NCI-H460 (cell line): ENCODE results near the gene PSME3. TPM values are rescaled to one million over a fixed set of nuclear protein-coding genes. Genes with fewer than 3 reads are reported as not detected.
A peak's percentile ranks its signal among the peaks of the same experiment; 100 is the strongest.

Experiments
- DNase-seq: peaks from one replicate; pipeline ENCODE4 v3.0.0-alpha.2; 2016; ENCODE audit warnings: low read depth; ENCODE audit errors: extremely low read depth
- polyA plus RNA-seq: library from polyadenylated mRNA; depleted of rRNA; stranded (reverse); fragments of >200 nt; gene quantifications from 2 replicates; pipeline ENCODE4 v1.2.3, GENCODE V29; 2014; cell fraction: nucleus; rRNA removed
- total RNA-seq: library from RNA; depleted of rRNA; stranded (reverse); fragments of >200 nt; shearing (Covaris generic); gene quantifications from 2 replicates; pipeline ENCODE4 v1.2.3, GENCODE V29; 2014; rRNA removed

PSME3 gene, protein sequence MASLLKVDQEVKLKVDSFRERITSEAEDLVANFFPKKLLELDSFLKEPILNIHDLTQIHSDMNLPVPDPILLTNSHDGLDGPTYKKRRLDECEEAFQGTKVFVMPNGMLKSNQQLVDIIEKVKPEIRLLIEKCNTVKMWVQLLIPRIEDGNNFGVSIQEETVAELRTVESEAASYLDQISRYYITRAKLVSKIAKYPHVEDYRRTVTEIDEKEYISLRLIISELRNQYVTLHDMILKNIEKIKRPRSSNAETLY
- 132 and 152 TPM in 2 replicates for total RNA-seq
- polyA plus RNA-seq = 164 and 202 TPM in 2 replicates

DNA sequence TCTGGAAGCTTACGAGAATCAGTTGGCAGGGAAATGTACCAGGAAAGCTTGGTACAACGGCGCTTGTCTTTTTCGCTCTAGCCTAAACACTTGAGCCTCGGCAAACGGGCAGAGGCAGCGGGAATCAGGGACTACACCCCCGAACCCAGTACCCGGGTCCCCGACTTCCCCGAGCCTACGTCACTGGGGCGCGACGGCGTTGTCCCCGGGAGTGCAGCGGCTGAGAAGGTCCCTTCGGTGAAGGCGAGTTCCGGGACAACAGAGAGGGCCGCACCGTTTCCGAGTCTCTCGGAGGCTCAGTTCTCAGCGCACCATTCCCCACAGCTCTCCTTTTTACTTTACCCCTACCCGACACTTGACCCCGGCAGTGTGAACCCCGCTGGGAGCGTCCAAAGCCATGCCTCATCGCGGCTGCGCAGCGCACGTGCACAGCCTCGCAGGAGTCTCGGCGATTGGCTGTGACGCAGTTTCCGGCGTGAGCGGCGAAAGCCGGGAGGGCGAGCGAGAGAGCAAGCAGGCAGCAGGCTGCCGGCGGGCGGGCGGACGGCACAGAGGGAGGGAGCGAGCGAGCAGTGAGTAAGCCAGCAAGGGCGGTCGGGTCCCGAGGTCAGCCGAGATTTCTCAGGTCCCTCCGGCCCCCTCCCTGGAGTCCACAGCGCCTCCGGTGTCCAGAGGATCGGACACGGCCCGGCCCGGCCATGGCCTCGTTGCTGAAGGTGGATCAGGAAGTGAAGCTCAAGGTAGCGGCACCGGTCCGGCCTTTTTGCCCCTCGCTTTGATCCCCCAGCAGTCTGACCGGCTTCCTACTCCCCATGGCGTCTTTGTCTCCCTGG is at the start of gene PSME3:
TSS of gene PSME3 (plus strand) at position 464 of the 833 bp plus-strand sequence. CDS start at position 699, 235 bp downstream.
- DNase-seq = peak; percentile 85

DNA sequence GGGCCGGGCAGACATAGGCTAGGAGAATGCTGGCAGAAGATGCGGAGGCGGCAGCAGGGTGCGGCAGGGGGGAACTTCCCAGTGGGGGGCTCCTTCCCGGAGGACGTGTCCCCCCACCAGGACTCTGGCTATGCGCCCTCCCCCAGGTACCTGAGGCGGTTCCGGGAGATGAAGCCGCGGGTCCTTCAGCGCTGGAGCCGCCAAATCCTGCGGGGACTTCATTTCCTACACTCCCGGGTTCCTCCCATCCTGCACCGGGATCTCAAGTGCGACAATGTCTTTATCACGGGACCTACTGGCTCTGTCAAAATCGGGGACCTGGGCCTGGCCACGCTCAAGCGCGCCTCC is 49.4 kb upstream of the PSME3 start:
- DNase-seq = no peak

DNA sequence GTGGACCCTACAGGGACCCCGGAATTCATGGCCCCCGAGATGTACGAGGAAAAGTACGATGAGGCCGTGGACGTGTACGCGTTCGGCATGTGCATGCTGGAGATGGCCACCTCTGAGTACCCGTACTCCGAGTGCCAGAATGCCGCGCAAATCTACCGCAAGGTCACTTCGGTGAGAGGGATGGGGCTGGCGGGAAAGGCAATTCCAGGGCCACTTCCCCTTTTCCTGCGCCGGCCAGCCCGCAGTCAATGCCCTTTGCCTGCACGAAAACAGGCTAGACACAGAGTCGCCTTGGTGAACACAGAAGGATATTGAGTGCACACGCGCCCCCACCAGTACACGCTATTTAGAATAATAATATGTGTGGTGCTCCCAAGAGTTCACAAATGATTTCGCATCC is 48.8 kb upstream of the PSME3 start:
- no peak for DNase-seq

DNA sequence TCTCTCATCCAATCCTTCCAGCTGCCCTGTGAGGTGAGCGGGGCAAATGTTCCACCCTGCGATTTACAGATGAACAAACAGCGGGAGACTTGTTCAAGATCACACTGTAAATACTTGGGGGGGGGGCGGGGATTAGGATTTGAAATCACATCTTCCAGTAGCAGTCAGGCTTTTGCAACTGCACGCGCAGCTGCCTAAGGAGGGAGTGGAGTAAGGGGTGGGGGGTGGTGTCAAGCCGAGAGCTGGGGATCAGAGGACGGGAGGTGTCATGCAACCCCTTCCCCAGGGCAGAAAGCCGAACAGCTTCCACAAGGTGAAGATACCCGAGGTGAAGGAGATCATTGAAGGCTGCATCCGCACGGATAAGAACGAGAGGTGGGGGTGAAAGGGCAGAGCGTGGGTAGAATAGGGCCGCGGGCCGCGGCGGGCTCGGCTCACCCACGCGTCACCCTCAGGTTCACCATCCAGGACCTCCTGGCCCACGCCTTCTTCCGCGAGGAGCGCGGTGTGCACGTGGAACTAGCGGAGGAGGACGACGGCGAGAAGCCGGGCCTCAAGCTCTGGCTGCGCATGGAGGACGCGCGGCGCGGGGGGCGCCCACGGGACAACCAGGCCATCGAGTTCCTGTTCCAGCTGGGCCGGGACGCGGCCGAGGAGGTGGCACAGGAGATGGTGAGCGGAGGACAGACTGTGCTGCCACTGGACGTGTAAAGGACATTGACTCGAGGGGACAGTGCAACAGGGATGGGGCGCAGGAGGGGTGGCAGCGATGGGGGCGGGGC is 48.2 kb upstream of the PSME3 start:
- no peak for DNase-seq

DNA sequence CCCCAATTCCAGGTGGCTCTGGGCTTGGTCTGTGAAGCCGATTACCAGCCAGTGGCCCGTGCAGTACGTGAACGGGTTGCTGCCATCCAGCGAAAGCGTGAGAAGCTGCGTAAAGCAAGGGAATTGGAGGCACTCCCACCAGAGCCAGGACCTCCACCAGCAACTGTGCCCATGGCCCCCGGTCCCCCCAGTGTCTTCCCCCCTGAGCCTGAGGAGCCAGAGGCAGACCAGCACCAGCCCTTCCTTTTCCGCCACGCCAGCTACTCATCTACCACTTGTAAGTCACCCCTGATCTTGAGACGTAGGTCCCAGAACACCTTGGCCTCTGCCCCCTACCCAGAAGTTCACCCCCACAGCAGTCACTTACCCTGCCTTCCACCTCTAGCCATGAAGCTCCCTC is 45.9 kb upstream of the PSME3 start:
- no peak for DNase-seq

DNA sequence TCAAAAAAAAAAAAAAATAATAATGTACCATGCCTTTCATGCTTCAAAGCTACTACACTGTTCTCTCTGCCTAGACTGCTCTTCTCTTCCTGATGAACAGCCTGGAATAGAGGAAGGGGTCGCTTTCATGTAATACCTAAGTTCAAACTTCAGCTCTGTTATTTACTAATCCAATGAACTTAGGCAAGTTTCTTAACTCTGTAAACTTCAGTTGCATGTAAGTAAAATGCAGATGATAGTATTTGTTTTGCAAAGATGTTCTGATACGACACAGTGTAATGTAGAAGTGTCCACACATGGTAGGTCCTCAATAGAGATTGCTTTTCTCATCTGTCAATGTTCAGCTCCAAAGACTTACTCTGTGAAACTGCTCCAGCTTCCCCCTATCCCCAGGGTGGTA is 41.2 kb upstream of the PSME3 start:
- no peak for DNase-seq

DNA sequence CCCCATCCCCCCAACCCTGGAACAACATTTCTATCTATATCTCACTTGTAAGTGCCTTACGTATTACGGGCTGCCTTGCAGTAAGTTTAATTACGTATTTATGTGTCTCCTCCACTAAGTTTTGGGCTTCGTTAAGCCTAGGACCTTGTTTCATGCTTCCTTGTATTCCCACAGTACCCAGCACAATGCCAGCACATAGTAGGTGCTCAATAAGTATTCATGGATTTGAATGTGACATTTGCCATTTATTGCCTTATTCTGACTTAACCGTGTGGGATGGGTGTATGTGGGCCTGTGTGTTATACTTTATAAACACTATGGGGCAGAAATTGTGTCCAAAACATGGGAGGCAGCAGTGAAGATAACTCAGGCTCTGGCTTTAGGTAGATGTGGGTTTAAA is 40.7 kb upstream of the PSME3 start:
- DNase-seq = no peak

DNA sequence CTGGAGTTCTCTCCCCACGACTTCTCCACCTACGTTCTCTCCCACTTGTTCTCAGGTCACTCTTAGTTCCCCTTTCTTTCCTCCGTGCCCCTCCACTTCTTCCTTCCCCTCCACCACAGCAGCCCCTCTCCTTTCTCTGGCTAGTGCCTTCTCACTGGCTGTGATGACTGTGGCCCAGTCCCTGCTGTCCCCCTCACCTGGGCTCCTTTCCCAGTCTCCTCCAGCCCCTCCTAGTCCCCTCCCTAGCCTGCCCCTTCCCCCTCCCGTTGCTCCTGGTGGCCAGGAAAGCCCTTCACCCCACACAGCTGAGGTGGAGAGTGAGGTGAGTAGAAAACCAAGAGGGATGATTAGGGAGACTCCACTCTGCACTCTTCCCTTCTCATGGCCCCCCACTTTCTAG is 38.1 kb upstream of the PSME3 start:
- DNase-seq = no peak

DNA sequence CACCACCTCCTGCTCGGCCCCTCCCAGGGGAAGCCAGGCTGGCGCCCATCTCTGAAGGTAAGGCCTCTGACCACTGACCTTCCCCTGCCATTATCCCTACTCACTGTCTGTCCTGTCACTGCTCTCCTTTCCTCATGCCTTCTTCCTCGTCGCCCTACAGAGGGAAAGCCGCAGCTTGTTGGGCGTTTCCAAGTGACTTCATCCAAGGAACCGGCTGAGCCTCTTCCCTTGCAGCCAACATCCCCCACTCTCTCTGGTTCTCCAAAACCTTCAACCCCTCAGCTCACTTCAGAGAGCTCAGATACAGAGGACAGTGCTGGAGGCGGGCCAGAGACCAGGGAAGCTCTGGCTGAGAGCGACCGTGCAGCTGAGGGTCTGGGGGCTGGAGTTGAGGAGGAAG is 37.7 kb upstream of the PSME3 start:
- DNase-seq = no peak

DNA sequence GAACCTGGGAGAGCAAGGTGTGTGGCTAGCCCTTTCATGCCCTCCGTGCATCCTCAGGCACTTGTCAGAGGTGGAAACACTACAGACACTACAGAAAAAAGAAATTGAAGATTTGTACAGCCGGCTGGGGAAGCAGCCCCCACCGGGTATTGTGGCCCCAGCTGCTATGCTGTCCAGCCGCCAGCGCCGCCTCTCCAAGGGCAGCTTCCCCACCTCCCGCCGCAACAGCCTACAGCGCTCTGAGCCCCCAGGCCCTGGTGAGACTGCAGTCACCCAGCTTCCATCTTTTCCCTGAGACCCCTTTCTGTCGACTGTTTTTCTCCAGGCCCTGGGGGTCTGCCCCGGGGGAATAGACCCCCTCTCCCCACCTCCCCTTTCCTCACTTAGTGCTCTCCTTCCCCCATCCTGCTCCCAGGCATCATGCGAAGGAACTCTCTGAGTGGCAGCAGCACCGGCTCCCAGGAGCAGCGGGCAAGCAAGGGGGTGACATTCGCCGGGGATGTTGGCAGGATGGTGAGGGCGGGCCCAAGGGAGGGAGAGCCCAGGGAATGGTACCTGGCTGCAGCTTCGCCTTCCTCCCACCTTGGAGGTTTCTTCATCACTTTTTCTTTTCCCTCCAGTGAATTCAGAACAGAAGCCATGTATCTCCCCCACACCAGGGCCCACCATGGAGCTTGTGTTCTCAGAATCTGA is 37.0 kb upstream of the PSME3 start:
- no peak for DNase-seq

DNA sequence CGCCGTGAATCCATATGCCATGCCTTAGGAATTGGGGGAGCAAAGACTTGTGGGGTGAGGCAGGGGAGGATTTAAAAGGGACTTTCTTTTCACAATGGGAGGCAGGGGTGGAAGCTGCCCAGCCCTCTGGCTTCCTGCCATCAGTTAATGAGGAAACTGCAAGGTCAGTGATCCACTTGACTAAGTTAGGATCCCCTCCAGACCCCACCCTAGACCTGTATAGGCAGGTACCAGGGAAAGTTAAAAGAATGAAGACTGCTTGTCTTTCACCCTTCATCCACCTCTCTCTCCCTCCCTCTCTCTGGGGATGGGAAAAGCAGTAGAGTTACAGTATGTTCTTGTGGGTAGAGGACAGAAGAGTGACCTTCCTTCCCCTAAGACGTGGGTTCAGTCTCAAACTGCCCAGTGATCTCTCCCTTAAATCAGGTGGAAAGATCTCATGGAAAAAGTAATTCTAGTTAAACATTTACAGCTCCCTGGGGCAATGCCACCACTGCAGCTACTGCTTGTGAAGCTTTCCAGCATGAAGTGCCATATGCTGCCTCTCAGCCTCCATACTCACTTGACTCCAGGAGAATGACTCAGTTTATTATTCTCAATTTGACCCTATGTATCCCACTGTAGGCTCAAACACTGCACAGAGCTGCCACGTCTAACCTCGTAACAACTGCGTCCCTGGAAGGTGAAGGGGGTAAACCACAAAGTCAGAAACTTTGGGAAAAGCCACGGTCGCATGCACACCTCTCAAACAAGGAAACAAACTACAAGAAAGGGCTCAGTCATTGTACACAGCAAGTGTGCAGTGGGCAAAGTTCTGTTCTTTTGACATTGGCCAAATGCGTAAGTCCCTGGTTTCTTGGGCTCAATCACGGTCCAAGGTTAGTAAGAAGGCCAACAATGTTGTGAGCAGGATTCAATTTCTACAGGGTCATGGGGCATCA is 35.9 kb upstream of the PSME3 start:
- no peak for DNase-seq

DNA sequence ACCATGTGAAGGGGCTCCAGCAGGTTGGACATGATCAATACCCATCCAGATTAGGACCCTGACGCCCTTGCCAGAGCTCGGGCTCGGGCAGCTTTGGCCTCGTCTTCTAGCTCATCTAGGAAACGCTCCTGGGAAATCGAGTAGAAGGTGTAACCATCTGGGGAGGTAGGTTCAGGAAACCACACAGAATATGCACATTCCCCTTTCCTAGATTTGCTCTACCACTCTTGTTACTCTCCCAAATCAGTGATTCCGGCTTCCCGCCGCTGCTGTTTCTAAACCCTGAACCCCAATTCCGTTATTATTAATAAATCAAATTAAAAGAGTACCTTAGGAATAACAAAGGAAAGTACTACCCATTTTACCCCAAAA is 35.2 kb upstream of the PSME3 start:
- DNase-seq = no peak

DNA sequence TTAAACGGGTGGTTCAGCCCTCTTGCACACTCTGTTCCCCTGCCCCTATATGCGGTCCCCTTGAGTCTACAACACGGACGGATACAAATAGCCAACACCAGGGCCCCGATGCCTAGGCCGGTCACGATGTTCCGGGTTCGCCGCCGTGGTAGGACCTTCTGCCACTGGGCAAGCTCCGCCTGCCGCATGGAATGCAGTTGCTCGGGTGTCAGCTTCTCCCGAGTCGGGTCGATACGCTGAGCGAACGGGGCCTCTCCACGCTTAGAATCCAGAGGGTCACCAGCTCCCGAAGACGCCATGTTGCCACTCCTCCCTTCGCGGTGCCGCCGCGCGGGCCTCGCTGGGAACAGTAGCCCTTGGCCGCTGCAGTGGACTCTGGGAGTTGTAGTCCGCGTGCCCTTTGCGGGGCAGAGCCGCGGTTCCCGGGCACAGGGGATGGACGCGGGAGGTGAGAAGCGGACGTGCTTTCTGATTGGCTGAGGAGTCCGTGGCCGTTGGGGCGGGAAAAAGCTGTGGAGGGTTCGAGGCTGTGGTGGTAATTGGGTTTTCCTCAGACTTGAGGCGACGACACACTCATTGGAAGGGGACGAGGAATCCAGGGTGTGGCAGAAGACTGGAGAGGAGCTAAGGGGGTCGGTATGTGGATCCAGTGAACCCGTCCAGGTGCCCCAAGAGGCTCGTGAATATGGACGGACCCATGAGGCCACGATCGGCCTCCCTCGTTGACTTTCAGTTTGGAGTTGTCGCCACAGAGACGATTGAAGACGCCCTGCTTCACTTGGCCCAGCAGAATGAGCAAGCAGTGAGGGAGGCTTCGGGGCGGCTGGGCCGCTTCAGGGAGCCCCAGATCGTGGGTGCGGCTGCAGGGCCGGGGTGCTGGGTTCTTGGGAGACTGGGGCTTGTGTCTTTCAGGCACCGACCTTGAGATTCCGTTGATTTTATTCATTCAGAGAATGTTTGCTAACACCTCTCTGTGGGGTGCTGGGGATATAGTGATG is 34.5 kb upstream of the PSME3 start, which contains the start of the genes CNTD1 and COA3:
TSS of gene CNTD1 (plus strand) at position 479 of the 998 bp plus-strand sequence. CDS start at position 686, 207 bp downstream.
TSS of gene COA3 (minus strand) at position 322 of the 998 bp plus-strand sequence. CDS start at position 299, 23 bp downstream.
- DNase-seq = peak; percentile 84

DNA sequence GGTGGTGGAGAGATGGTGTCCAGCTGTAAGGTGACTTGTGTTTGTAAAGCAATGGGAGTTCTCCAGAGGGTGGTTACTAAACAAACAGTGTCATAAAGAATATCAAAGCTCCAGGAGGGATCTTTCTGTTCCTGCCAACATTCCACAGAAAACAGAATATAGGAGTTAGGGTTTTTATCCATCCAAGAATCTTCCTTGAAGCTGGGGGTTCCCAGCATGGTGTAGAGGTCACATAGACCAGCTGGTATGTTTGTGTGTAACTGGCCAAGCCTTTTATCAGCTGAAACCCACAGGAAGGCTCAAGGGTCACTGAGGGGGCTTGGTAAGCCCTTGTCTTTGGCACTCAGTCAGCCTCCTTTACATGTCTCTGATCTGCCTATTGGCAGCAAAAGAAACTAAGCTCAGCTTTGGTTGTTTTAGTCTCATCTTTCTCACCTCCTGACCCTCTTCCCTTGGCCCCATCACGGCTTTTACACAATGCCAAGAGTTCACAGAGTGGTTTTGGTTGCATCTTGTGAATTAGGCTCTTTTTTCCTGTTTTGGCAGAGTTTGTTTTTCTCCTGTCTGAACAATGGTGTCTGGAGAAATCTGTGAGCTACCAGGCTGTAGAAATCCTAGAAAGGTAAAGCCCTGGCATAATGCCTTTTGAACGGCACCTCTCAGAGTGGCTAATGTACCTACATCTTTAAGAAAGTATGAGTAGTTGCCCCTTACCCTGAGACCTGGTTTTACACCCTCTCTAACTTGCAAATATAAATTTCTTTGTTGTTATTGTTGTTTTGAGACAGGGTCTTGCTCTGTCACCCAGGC is 29.9 kb upstream of the PSME3 start:
- DNase-seq = no peak

DNA sequence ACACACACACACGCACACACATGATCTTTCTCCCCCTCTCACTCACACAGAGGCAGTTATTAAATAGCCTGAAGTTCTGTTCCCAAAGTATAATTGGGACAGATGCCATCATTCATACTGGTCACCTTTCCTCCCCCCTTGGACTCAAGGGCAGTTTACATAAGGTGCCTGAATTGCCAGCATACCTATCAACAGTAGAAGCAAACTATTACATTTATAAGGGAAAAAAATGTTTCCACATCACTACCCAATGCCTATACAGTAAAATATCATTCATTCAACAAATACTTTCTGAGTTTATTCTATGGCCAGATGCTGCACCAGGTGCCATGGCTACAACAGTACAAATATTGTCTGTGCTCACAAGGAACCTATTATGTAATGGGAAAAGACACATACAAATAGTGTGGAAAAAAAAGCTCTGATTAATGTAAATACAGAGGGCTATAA is 28.3 kb upstream of the PSME3 start:
- no peak for DNase-seq

DNA sequence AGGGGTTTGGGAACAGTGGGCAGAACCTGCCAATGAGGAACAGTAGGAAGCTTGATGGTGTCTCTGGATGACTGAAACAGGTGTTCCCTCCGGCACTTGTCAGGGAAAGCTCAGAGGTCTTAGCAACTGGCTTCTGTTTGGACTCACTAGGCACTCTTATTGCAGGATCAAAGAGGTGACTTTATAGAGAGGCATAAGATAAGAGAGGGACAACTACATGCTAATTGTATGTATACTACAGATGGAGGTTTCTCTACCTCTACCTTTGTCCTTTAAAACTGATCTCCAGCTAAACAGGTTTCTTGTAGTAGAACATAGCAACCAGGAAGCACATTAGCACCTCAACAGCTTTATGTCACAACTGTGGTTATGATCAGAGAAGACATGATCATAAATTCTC is 26.9 kb upstream of the PSME3 start:
- DNase-seq = no peak

DNA sequence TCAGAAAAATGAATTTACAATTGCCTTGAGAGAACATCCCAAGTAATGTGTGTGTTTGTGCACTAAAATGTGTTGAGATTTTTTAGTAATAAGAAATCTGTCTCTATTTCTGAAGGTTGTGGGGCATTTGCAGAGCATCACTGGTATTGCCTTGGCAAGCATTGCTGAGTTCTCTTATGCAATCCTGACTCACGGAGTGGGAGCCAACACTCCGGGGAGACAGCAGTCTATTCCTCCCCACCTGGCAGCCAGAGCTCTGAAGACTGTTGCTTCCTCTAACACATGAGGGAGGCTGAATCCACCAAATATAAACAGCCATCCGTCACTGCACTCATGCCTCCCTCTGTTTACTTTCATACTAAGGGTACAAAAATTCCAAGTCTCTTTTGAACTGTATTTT is 23.9 kb upstream of the PSME3 start:
- DNase-seq = no peak
